BJ (cell line): ENCODE data around the gene TANC1. TPM values are rescaled to one million over a fixed set of nuclear protein-coding genes. Genes with fewer than 3 reads are reported as not detected.

ENCODE experiments used
- CTCF ChIA-PET: fragments of 350-600 bp; formaldehyde crosslinking; extraction: SDS; loops from one replicate; lab custom pipeline; 2021; ENCODE audit warnings: antibody characterized with exemption, inconsistent platforms; lab: Yijun Ruan, JAX
- POLR2A ChIA-PET: fragments of 300-600 bp; sonication (Branson Sonifier 250); formaldehyde crosslinking; extraction: SDS; loops from one replicate; lab custom pipeline; 2021; ENCODE audit warnings: antibody characterized with exemption; lab: Charles Lee
- DNase-seq: peaks from one replicate; pipeline ENCODE4 v3.0.0-alpha.2; 2011; ENCODE audit warnings: low read depth
- H3K27me3 ChIP-seq: 2 replicates; pipeline ENCODE4 v1.6.0; 2011; ENCODE audit warnings: low read length; ENCODE audit not compliant: control insufficient read depth, insufficient read depth
- H3K36me3 ChIP-seq: 2 replicates; pipeline ENCODE4 v1.5.1; 2011; ENCODE audit warnings: low read length; ENCODE audit not compliant: control insufficient read depth, insufficient read depth
- H3K4me3 ChIP-seq: 2 replicates; pipeline ENCODE4 v1.5.1; 2011; ENCODE audit warnings: low read depth, mild to moderate bottlenecking, control low read depth, low read length
- CTCF ChIP-seq: IDR thresholded peaks from 2 replicates; pipeline ENCODE4 v1.5.1; 2011; ENCODE audit warnings: low read depth, mild to moderate bottlenecking, control low read depth, inconsistent platforms, low read length, moderate library complexity; ENCODE audit not compliant: insufficient read depth
- polyA plus RNA-seq: library from polyadenylated mRNA; depleted of rRNA; stranded (reverse); fragments of >200 nt; gene quantifications from 2 replicates; pipeline ENCODE4 v1.2.3, GENCODE V29; 2011

The TANC1 gene
- polyA plus RNA-seq, 1 experiment = 22.0 TPM

DNA sequence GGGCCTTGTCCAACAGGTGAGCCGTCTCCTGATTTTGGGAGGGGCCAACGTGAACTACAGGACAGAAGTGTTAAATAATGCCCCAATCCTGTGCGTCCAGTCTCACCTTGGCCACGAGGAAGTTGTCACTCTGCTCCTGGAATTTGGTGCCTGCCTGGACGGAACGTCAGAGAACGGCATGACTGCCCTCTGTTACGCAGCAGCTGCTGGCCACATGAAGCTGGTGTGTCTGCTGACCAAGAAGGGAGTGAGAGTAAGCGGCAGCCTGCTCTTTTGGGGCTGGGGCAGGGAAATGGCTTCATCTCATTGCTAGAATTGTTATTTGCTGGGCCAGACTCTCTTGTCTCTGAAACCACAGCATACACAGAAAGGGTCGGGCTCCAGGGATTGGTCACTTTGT lies 225.8 kb downstream of the TANC1 start:
- DNase-seq = no peak
- H3K36me3 ChIP-seq = peaks cover 19% of the 10 kb centered on the region
- CTCF ChIA-PET = no interaction called here
- H3K4me3 ChIP-seq = no peak overlapping the region
- H3K27me3 ChIP-seq = no peaks in the 10 kb centered on the region
- no peak for TF ChIP-seq CTCF
- POLR2A ChIA-PET = no interaction called here

GRCh38 chr2:159195697-159196096 lies 227.3 kb downstream of the TANC1 start:
- DNase-seq = no peak
- H3K36me3 ChIP-seq = peaks cover 19% of the 10 kb centered on the region
- CTCF ChIA-PET = interaction anchor here (1.0 kb wide), 1 partner anchor 10 kb away, joined by 4 read pairs; no protein-coding TSS in a partner anchor

DNA sequence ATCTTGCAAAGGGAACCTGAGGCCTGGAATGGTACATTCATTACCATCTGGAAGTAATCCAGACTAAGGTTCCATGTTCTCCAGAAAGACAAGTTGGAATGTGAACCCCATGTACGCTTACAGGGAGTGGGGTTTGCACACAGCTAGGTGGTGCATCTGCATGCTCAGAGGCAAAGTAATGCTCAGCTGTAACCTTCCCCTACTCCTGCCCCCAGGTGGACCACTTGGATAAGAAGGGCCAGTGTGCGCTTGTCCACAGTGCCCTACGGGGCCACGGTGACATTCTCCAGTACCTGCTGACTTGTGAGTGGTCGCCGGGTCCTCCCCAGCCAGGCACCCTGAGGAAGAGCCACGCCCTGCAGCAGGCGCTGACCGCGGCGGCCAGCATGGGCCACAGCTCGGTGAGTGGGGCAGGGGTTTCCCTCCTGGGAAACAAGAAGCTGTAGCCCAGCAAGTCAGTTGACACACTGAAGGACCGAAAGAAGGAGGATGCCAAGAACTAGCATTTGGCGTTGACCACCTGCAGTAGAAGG lies 228.0 kb downstream of the TANC1 start:
- TF ChIP-seq CTCF = no peak
- DNase-seq = no peak
- ChIA-PET CTCF (interaction anchor here (1.0 kb wide), 1 partner anchor 10 kb away, joined by 4 read pairs; no protein-coding TSS in a partner anchor), POLR2A (no interaction called here)
- H3K36me3 ChIP-seq = peaks cover 18% of the 10 kb centered on the region
- H3K27me3 ChIP-seq = no peaks in the 10 kb centered on the region
- no peak overlapping the region for H3K4me3 ChIP-seq

More at GRCh38 chr2:159195697-159196096, 227.3 kb downstream of the TANC1 start:
- H3K4me3 ChIP-seq = no peak overlapping the region
- no peaks in the 10 kb centered on the region for H3K27me3 ChIP-seq
- POLR2A ChIA-PET = no interaction called here
- no peak for TF ChIP-seq CTCF

- H3K4me3 ChIP-seq = no peak overlapping the region
- peaks cover 18% of the 10 kb centered on the region for H3K36me3 ChIP-seq
- DNase-seq = no peak
- ChIA-PET CTCF (interaction anchor here (1.2 kb wide), 1 partner anchor 66 kb away, joined by 3 read pairs; no protein-coding TSS in a partner anchor), POLR2A (no interaction called here)
- TF ChIP-seq CTCF = no peak
- no peaks in the 10 kb centered on the region for H3K27me3 ChIP-seq
Observed at GRCh38 chr2:159199236-159199635, 230.8 kb downstream of the TANC1 start.

DNA sequence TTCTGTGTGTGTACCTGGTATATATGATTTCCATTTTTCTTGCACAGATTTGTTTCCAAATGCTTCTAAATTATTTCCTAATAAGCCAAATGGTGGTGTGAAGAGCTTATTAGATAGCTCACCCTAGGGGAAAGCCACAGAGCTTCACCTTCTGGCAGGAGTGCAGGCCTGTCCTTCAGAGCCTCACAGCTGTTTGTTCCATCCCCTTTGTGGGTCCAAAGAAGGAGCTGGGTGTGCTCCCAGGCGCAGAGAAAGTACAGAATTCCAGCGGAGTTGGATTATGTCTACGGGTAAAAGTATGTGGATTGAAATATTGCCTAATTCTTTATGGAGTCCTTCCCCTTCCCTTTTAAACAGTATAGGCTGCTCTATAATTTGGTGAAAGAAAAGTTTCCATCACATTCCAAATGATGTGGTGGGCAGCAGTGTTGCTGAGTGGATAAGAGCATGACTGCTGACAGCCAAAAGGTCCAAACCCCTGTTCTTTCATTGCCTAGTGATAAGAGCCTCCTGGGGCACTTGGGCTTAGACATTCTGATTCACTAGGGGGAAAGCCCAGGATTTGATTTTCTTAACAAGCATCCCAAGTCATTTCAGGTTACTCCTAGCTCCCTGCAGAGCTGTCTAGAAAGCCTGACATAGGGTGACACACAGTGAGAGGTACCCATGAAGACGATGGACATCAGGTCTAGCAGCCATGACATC lies 231.5 kb downstream of the TANC1 start:
- POLR2A ChIA-PET = interaction anchor here (0.5 kb wide), 1 partner anchor 135 kb away, joined by 5 read pairs; no protein-coding TSS in a partner anchor
- H3K4me3 ChIP-seq = no peak overlapping the region
- no peak for TF ChIP-seq CTCF
- no peaks in the 10 kb centered on the region for H3K27me3 ChIP-seq
- H3K36me3 ChIP-seq = peaks cover 14% of the 10 kb centered on the region
- CTCF ChIA-PET = interaction anchor here (1.2 kb wide), 1 partner anchor 66 kb away, joined by 3 read pairs; no protein-coding TSS in a partner anchor
- DNase-seq = no peak
